ENCODE results near the gene LMAN1. TPM values are rescaled to one million over a fixed set of nuclear protein-coding genes. Genes with fewer than 3 reads are reported as not detected.

Gene LMAN1
- total and polyA plus RNA-seq, 4 donors: 77.2 to 265 (median 98.6) TPM

DNA sequence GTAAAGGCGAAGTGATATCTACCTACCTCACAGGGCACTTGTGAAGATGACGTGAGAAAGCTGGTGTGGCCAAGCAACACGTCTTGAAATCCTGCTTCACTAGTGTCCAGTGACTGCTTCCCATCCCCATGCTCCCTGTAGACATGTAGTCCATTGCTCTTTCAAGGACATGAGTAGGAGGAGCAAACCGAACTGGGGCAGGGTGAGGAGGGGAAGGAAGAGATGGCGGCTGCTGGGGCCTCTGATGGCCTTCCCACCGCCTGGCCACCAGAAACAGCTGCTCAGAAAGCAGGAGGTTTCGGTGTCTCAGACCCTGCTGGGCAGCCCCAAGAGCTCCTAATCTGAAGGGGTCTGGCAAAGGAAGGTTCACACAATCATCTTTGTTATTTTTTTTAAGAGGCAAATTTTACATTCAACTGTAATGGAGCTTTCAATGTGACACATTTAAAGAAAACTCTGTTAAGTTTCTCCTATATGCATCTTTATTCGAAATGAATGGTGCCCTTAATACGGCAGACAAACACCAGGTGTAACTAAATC, 55.3 kb downstream of the LMAN1 start:
- Histone ChIP-seq H3K9me3 (ENCODE audit: control insufficient read depth in 4 of 4, low read length in 3 of 4) (no peaks in the 10 kb centered on the region), H3K36me3 (ENCODE audit: control insufficient read depth in 4 of 4, insufficient read depth in 3 of 4, low read depth in 1 of 4, low read length in 3 of 4) (no peaks in the 10 kb centered on the region), H3K4me3 (ENCODE audit: low read depth in 1 of 3, low read length in 3 of 3) (no peak overlapping the region), H3K4me1 (ENCODE audit: control insufficient read depth in 4 of 4, insufficient read depth in 4 of 4, low read length in 3 of 4) (peaks cover 1 to 3% (median 2%) of the 10 kb centered on the region in 4 donors), H3K9ac (ENCODE audit: low read depth in 1 of 2, low read length in 2 of 2) (no peak overlapping the region), H3K27ac (ENCODE audit: low read depth in 1 of 2, low read length in 2 of 2) (no peak overlapping the region), H3K27me3 (ENCODE audit: control insufficient read depth in 4 of 4, insufficient read depth in 4 of 4, low read length in 3 of 4) (peaks cover 0 to 5% (median 1%) of the 10 kb centered on the region in 4 donors)
- TF ChIP-seq, protein P1, sequence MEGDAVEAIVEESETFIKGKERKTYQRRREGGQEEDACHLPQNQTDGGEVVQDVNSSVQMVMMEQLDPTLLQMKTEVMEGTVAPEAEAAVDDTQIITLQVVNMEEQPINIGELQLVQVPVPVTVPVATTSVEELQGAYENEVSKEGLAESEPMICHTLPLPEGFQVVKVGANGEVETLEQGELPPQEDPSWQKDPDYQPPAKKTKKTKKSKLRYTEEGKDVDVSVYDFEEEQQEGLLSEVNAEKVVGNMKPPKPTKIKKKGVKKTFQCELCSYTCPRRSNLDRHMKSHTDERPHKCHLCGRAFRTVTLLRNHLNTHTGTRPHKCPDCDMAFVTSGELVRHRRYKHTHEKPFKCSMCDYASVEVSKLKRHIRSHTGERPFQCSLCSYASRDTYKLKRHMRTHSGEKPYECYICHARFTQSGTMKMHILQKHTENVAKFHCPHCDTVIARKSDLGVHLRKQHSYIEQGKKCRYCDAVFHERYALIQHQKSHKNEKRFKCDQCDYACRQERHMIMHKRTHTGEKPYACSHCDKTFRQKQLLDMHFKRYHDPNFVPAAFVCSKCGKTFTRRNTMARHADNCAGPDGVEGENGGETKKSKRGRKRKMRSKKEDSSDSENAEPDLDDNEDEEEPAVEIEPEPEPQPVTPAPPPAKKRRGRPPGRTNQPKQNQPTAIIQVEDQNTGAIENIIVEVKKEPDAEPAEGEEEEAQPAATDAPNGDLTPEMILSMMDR (IDR thresholded peaks at IDR 0.05; ENCODE audit: low read depth, low read length, missing input control): no peak
- TF ChIP-seq TAF1 (conservative IDR thresholded peaks at IDR 0.05): no peak
- TF ChIP-seq FOXA2 (IDR thresholded peaks at IDR 0.05): no peak
- no peak for TF ChIP-seq HNF4A (conservative IDR thresholded peaks at IDR 0.05)
- TF ChIP-seq GABPA (IDR thresholded peaks at IDR 0.05 in 1 of 2, conservative IDR thresholded peaks at IDR 0.05 in 1 of 2): no peak
- TF ChIP-seq NR2F2 (IDR thresholded peaks at IDR 0.05): no peak
- TF ChIP-seq JUND (IDR thresholded peaks at IDR 0.05): no peak
- DNase-seq (ENCODE audit: low spot score): no peak
- WGBS: 82% methylated on average over 9 of the region's 9 CpGs

DNA sequence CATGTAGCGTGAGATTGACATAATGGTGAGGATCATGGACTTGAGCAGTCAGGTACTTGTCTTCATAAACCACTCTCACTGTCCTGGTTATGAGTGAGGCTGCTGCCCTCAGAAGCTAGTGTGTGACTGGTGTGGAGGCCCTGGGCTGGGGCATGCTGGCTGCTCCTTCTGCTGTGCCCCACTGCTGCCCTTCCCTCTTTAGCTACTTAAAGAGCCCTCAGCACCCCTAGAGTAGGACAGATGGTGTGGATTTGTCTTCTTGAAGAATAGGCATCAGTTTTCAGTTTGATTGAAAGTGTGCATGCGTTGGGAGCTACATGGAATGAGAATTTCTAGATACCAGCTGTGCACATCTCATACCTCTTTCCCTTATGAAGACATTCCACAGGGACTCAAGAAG, 56.1 kb downstream of the LMAN1 start:
- TF ChIP-seq HNF4A (conservative IDR thresholded peaks at IDR 0.05): no peak
- TF ChIP-seq, protein P2, sequence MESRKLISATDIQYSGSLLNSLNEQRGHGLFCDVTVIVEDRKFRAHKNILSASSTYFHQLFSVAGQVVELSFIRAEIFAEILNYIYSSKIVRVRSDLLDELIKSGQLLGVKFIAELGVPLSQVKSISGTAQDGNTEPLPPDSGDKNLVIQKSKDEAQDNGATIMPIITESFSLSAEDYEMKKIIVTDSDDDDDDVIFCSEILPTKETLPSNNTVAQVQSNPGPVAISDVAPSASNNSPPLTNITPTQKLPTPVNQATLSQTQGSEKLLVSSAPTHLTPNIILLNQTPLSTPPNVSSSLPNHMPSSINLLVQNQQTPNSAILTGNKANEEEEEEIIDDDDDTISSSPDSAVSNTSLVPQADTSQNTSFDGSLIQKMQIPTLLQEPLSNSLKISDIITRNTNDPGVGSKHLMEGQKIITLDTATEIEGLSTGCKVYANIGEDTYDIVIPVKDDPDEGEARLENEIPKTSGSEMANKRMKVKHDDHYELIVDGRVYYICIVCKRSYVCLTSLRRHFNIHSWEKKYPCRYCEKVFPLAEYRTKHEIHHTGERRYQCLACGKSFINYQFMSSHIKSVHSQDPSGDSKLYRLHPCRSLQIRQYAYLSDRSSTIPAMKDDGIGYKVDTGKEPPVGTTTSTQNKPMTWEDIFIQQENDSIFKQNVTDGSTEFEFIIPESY (IDR thresholded peaks at IDR 0.05): no peak
- Histone ChIP-seq H3K9ac (ENCODE audit: low read depth in 1 of 2, low read length in 2 of 2) (no peak overlapping the region), H3K27ac (ENCODE audit: low read depth in 1 of 2, low read length in 2 of 2) (no peak overlapping the region), H3K36me3 (ENCODE audit: control insufficient read depth in 4 of 4, insufficient read depth in 3 of 4, low read depth in 1 of 4, low read length in 3 of 4) (no peaks in the 10 kb centered on the region), H3K4me3 (ENCODE audit: low read depth in 1 of 3, low read length in 3 of 3) (no peak overlapping the region), H3K4me1 (ENCODE audit: control insufficient read depth in 4 of 4, insufficient read depth in 4 of 4, low read length in 3 of 4) (no peaks in the 10 kb centered on the region), H3K9me3 (ENCODE audit: control insufficient read depth in 4 of 4, low read length in 3 of 4) (no peaks in the 10 kb centered on the region), H3K27me3 (ENCODE audit: control insufficient read depth in 4 of 4, insufficient read depth in 4 of 4, low read length in 3 of 4) (peaks cover 0 to 4% (median 1%) of the 10 kb centered on the region in 4 donors)
- no peak for DNase-seq (ENCODE audit: low spot score)
- 88% methylated on average over 2 of the region's 2 CpGs for WGBS

DNA sequence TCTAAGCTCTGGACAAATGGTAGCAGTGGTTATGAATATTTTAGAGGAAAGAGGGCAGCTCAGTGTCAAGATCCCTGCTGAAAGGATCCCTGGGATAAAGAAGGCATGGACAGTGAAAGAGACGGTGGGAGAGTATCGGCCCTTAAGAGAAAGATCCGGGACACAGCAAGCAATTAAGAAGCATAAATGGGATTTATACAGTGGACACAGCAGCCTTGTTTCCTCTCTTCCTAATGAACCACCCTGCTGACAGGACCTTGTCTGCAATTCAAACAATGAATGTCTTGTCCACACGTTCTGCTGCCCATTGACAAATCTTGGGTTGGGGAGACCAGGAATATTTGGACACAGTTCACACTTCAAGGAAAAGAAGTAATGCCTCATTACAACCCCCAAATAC, 57.1 kb downstream of the LMAN1 start:
- TF ChIP-seq, protein P2 (IDR thresholded peaks at IDR 0.05): no peak
- no peak for TF ChIP-seq RAD21 (IDR thresholded peaks at IDR 0.05)
- TF ChIP-seq HNF4G (IDR thresholded peaks at IDR 0.05): no peak
- TF ChIP-seq, protein P1 (IDR thresholded peaks at IDR 0.05; ENCODE audit: low read depth, low read length, missing input control): no peak
- no peak for TF ChIP-seq JUND (IDR thresholded peaks at IDR 0.05)
- no peak for TF ChIP-seq YY1 (IDR thresholded peaks at IDR 0.05)
- TF ChIP-seq, protein P3, sequence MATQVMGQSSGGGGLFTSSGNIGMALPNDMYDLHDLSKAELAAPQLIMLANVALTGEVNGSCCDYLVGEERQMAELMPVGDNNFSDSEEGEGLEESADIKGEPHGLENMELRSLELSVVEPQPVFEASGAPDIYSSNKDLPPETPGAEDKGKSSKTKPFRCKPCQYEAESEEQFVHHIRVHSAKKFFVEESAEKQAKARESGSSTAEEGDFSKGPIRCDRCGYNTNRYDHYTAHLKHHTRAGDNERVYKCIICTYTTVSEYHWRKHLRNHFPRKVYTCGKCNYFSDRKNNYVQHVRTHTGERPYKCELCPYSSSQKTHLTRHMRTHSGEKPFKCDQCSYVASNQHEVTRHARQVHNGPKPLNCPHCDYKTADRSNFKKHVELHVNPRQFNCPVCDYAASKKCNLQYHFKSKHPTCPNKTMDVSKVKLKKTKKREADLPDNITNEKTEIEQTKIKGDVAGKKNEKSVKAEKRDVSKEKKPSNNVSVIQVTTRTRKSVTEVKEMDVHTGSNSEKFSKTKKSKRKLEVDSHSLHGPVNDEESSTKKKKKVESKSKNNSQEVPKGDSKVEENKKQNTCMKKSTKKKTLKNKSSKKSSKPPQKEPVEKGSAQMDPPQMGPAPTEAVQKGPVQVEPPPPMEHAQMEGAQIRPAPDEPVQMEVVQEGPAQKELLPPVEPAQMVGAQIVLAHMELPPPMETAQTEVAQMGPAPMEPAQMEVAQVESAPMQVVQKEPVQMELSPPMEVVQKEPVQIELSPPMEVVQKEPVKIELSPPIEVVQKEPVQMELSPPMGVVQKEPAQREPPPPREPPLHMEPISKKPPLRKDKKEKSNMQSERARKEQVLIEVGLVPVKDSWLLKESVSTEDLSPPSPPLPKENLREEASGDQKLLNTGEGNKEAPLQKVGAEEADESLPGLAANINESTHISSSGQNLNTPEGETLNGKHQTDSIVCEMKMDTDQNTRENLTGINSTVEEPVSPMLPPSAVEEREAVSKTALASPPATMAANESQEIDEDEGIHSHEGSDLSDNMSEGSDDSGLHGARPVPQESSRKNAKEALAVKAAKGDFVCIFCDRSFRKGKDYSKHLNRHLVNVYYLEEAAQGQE (IDR thresholded peaks at IDR 0.05): no peak
- TF ChIP-seq, protein P4, sequence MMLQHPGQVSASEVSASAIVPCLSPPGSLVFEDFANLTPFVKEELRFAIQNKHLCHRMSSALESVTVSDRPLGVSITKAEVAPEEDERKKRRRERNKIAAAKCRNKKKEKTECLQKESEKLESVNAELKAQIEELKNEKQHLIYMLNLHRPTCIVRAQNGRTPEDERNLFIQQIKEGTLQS (IDR thresholded peaks at IDR 0.05): no peak
- no peak for DNase-seq (ENCODE audit: low spot score)
- WGBS: 76% methylated on average over 4 of the region's 4 CpGs
- no peak overlapping the region for H3K27ac ChIP-seq (ENCODE audit: low read depth in 1 of 2, low read length in 2 of 2)
- no peak overlapping the region for H3K9ac ChIP-seq (ENCODE audit: low read depth in 1 of 2, low read length in 2 of 2)
- H3K4me3 ChIP-seq (ENCODE audit: low read depth in 1 of 3, low read length in 3 of 3): no peak overlapping the region
- no peaks in the 10 kb centered on the region for H3K36me3 ChIP-seq (ENCODE audit: control insufficient read depth in 4 of 4, insufficient read depth in 3 of 4, low read depth in 1 of 4, low read length in 3 of 4)
- no peaks in the 10 kb centered on the region for H3K9me3 ChIP-seq (ENCODE audit: control insufficient read depth in 4 of 4, low read length in 3 of 4)
- H3K27me3 ChIP-seq (ENCODE audit: control insufficient read depth in 4 of 4, insufficient read depth in 4 of 4, low read length in 3 of 4): peaks cover 0 to 4% (median 0%) of the 10 kb centered on the region in 4 donors
- H3K4me1 ChIP-seq (ENCODE audit: control insufficient read depth in 4 of 4, insufficient read depth in 4 of 4, low read length in 3 of 4): no peaks in the 10 kb centered on the region
